ENCODE results near the gene JCHAIN. TPM values are rescaled to one million over a fixed set of nuclear protein-coding genes. Genes with fewer than 3 reads are reported as not detected.
A peak's percentile ranks its signal among the peaks of the same experiment; 100 is the strongest.
"Not testable (repeated sequence)": the region's sequence is repeated elsewhere in the genome, so short reads cannot be mapped to it uniquely, and the experiment has no call there.

The JCHAIN gene
- total RNA-seq, 1 donor from 2014 or later: not detected

GRCh38 chr4:70660106-70660505 lies 6.2 kb downstream of the JCHAIN start:
- no peak for DNase-seq (ENCODE audit: low read depth)
- TF ChIP-seq CTCF (conservative IDR thresholded peaks at IDR 0.05; ENCODE audit: low read depth, low read length): no peak
- no peak overlapping the region for H3K4me3 ChIP-seq (ENCODE audit: low read depth, low read length)

- no peak for DNase-seq (ENCODE audit: low read depth)
- no peak overlapping the region for H3K4me3 ChIP-seq (ENCODE audit: low read depth, low read length)
- no peak for TF ChIP-seq CTCF (conservative IDR thresholded peaks at IDR 0.05; ENCODE audit: low read depth, low read length)
Observed at GRCh38 chr4:70658418-70658817, 7.9 kb downstream of the JCHAIN start.

GRCh38 chr4:70657326-70657725 lies 9.0 kb downstream of the JCHAIN start:
- no peak overlapping the region for H3K4me3 ChIP-seq (ENCODE audit: low read depth, low read length)
- TF ChIP-seq CTCF (conservative IDR thresholded peaks at IDR 0.05; ENCODE audit: low read depth, low read length): no peak
- DNase-seq (ENCODE audit: low read depth): no peak

- DNase-seq (ENCODE audit: low read depth): no peak
- no peak for TF ChIP-seq CTCF (conservative IDR thresholded peaks at IDR 0.05; ENCODE audit: low read depth, low read length)
- no peak overlapping the region for H3K4me3 ChIP-seq (ENCODE audit: low read depth, low read length)
Observed at GRCh38 chr4:70654605-70655011, 11.7 kb downstream of the JCHAIN start.

GRCh38 chr4:70651864-70652506 lies 14.3 kb downstream of the JCHAIN start:
- peak; percentile 52 for TF ChIP-seq CTCF (conservative IDR thresholded peaks at IDR 0.05; ENCODE audit: low read depth, low read length)
- no peak for DNase-seq (ENCODE audit: low read depth)
- H3K4me3 ChIP-seq (ENCODE audit: low read depth, low read length): no peak overlapping the region

GRCh38 chr4:70650741-70651140 lies 15.6 kb downstream of the JCHAIN start:
- not testable (repeated sequence) for H3K4me3 ChIP-seq (ENCODE audit: low read depth, low read length); DNase-seq (ENCODE audit: low read depth)

- TF ChIP-seq CTCF (conservative IDR thresholded peaks at IDR 0.05; ENCODE audit: low read depth, low read length): no peak
- no peak for DNase-seq (ENCODE audit: low read depth)
- no peak overlapping the region for H3K4me3 ChIP-seq (ENCODE audit: low read depth, low read length)
Observed at GRCh38 chr4:70640192-70640591, 26.1 kb downstream of the JCHAIN start.

All from epithelial cell of proximal tubule (primary cell).